Neural cell (in vitro differentiated cells): ENCODE results near the gene AKT1S1. TPM values are rescaled to one million over a fixed set of nuclear protein-coding genes. Genes with fewer than 3 reads are reported as not detected.

Experiments
- H2AFZ ChIP-seq: fragments of 200-600, 300-800 bp; sonication (generic), shearing (Covaris generic); 2 replicates; pipeline ENCODE4 v1.6.0; 2014; ENCODE audit warnings: low read depth, mild to moderate bottlenecking, antibody characterized with exemption, low read length, moderate library complexity
- H3F3A ChIP-seq: fragments of 200-600 bp; shearing (Covaris generic); 2 replicates; pipeline ENCODE4 v1.6.1; 2016; ENCODE audit warnings: mild to moderate bottlenecking, moderate library complexity, mixed read lengths, antibody characterized with exemption, low read length; ENCODE audit not compliant: insufficient read depth, poor library complexity, severe bottlenecking
- H3K27ac ChIP-seq: fragments of 200-600, 300-800 bp; sonication (generic), shearing (Covaris generic); 2 replicates; pipeline ENCODE4 v1.5.1; 2014; ENCODE audit warnings: mild to moderate bottlenecking, low read length, moderate library complexity
- H3K27me3 ChIP-seq: fragments of 300-800, 200-600 bp; sonication (generic), shearing (Covaris generic); 2 replicates; pipeline ENCODE4 v1.6.0; 2014; ENCODE audit warnings: mild to moderate bottlenecking, low read depth, low read length, moderate library complexity; ENCODE audit not compliant: insufficient read depth
- H3K36me3 ChIP-seq: fragments of 300-800, 200-600 bp; sonication (generic), shearing (Covaris generic); 2 replicates; pipeline ENCODE4 v1.5.1; 2014; ENCODE audit warnings: mild to moderate bottlenecking, antibody characterized with exemption, low read length, moderate library complexity; ENCODE audit not compliant: insufficient read depth
- H3K4me2 ChIP-seq: fragments of 300-800, 200-600 bp; sonication (generic), shearing (Covaris generic); 2 replicates; pipeline ENCODE4 v1.6.0; 2014; ENCODE audit warnings: mild to moderate bottlenecking, low read length
- H3K4me3 ChIP-seq: fragments of 300-800, 200-600 bp; sonication (generic), shearing (Covaris generic); 2 replicates; pipeline ENCODE4 v1.5.1; 2014; ENCODE audit warnings: mild to moderate bottlenecking, low read length, moderate library complexity
- H3K79me2 ChIP-seq: fragments of 200-600 bp; shearing (Covaris generic); replicated peaks from 2 replicates; pipeline ENCODE4 v1.6.0; 2014; ENCODE audit warnings: mild to moderate bottlenecking, low read length, moderate library complexity; ENCODE audit not compliant: insufficient read depth
- H3K9ac ChIP-seq: fragments of 300-800, 200-600 bp; sonication (generic), shearing (Covaris generic); 2 replicates; pipeline ENCODE4 v1.6.1; 2016; ENCODE audit warnings: mild to moderate bottlenecking, low read length, mixed read lengths
- H3K9me2 ChIP-seq: fragments of 200-600 bp; shearing (Covaris generic); 2 replicates; pipeline ENCODE4 v1.6.1; 2016; ENCODE audit warnings: mild to moderate bottlenecking, low read length, mixed read lengths; ENCODE audit not compliant: insufficient read depth
- H3K9me3 ChIP-seq: fragments of 200-600, 300-800 bp; sonication (generic), shearing (Covaris generic); 2 replicates; pipeline ENCODE4 v1.6.1; 2016; ENCODE audit warnings: mild to moderate bottlenecking, mixed run types, low read length, moderate library complexity, mixed read lengths
- H4K20me1 ChIP-seq: fragments of 200-600 bp; shearing (Covaris generic); 2 replicates; pipeline ENCODE4 v1.6.1; 2016; ENCODE audit warnings: mild to moderate bottlenecking, mixed run types; ENCODE audit not compliant: insufficient read depth
- CTCF ChIP-seq: fragments of 450-650 bp; IDR thresholded peaks from 2 replicates; pipeline ENCODE4 v1.5.1; 2014; ENCODE audit warnings: antibody characterized with exemption, mild to moderate bottlenecking, moderate library complexity; ENCODE audit not compliant: poor library complexity, severe bottlenecking
- EP300 ChIP-seq: fragments of 450-650 bp; conservative IDR thresholded peaks from 2 replicates; pipeline ENCODE4 v1.6.1; 2014; ENCODE audit warnings: antibody characterized with exemption, mild to moderate bottlenecking, moderate library complexity; ENCODE audit not compliant: poor library complexity, severe bottlenecking
- EZH2 ChIP-seq: fragments of 200-600, 300-800 bp; shearing (Covaris generic), sonication (generic); IDR thresholded peaks from 2 replicates; pipeline ENCODE4 v1.6.1; 2014; ENCODE audit warnings: antibody characterized with exemption, low read length, borderline replicate concordance, mild to moderate bottlenecking; ENCODE audit not compliant: insufficient read depth, poor library complexity, severe bottlenecking
- MXI1 ChIP-seq: fragments of 450-650 bp; conservative IDR thresholded peaks from 2 replicates; pipeline ENCODE4 v1.6.1; 2014; ENCODE audit warnings: antibody characterized with exemption, mild to moderate bottlenecking; ENCODE audit not compliant: poor library complexity, severe bottlenecking
- POLR2AphosphoS5 ChIP-seq: IDR thresholded peaks from 2 replicates; pipeline ENCODE4 v1.6.1; 2012
- RAD21 ChIP-seq: fragments of 450-650 bp; conservative IDR thresholded peaks from 2 replicates; pipeline ENCODE4 v1.6.1; 2014; ENCODE audit warnings: antibody characterized with exemption, mild to moderate bottlenecking, moderate library complexity
- SMC3 ChIP-seq: fragments of 450-650 bp; conservative IDR thresholded peaks from 2 replicates; pipeline ENCODE4 v1.6.1; 2014; ENCODE audit warnings: antibody characterized with exemption, mild to moderate bottlenecking, moderate library complexity; ENCODE audit not compliant: poor library complexity
- TAF1 ChIP-seq: IDR thresholded peaks from 2 replicates; pipeline ENCODE4 v1.6.1; 2012; ENCODE audit warnings: low read depth
- polyA plus RNA-seq: library from polyadenylated mRNA; depleted of rRNA; stranded (reverse); fragments of >200 nt; gene quantifications from 2 replicates; pipeline ENCODE4 v1.2.3, GENCODE V29; 2014
- TF ChIP-seq, protein P1 (sequence below): IDR thresholded peaks from 2 replicates; pipeline ENCODE4 v1.6.1; 2012; ENCODE audit warnings: borderline replicate concordance

AKT1S1 gene
- polyA plus RNA-seq, 1 donor from 2014 or later: 4.8 TPM

GRCh38 chr19:49884109-49884508, 7.0 kb upstream of the AKT1S1 start:
- Histone ChIP-seq H3F3A (no peaks in the 10 kb centered on the region), H3K27me3 (no peaks in the 10 kb centered on the region), H3K4me3 (no peak overlapping the region), H3K27ac (no peak overlapping the region), H3K9me3 (peaks cover 6% of the 10 kb centered on the region), H3K4me2 (no peak overlapping the region), H3K36me3 (peaks cover 9% of the 10 kb centered on the region), H3K9ac (no peak overlapping the region), H3K9me2 (no peaks in the 10 kb centered on the region), H3K79me2 (no peaks in the 10 kb centered on the region), H4K20me1 (no peaks in the 10 kb centered on the region), H2AFZ (no peak overlapping the region)
- TF ChIP-seq CTCF (no peak), RAD21 (no peak), MXI1 (no peak), TAF1 (no peak), POLR2AphosphoS5 (no peak), EP300 (no peak), EZH2 (no peak), SMC3 (no peak)
- TF ChIP-seq, protein P1, sequence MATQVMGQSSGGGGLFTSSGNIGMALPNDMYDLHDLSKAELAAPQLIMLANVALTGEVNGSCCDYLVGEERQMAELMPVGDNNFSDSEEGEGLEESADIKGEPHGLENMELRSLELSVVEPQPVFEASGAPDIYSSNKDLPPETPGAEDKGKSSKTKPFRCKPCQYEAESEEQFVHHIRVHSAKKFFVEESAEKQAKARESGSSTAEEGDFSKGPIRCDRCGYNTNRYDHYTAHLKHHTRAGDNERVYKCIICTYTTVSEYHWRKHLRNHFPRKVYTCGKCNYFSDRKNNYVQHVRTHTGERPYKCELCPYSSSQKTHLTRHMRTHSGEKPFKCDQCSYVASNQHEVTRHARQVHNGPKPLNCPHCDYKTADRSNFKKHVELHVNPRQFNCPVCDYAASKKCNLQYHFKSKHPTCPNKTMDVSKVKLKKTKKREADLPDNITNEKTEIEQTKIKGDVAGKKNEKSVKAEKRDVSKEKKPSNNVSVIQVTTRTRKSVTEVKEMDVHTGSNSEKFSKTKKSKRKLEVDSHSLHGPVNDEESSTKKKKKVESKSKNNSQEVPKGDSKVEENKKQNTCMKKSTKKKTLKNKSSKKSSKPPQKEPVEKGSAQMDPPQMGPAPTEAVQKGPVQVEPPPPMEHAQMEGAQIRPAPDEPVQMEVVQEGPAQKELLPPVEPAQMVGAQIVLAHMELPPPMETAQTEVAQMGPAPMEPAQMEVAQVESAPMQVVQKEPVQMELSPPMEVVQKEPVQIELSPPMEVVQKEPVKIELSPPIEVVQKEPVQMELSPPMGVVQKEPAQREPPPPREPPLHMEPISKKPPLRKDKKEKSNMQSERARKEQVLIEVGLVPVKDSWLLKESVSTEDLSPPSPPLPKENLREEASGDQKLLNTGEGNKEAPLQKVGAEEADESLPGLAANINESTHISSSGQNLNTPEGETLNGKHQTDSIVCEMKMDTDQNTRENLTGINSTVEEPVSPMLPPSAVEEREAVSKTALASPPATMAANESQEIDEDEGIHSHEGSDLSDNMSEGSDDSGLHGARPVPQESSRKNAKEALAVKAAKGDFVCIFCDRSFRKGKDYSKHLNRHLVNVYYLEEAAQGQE: no peak

DNA sequence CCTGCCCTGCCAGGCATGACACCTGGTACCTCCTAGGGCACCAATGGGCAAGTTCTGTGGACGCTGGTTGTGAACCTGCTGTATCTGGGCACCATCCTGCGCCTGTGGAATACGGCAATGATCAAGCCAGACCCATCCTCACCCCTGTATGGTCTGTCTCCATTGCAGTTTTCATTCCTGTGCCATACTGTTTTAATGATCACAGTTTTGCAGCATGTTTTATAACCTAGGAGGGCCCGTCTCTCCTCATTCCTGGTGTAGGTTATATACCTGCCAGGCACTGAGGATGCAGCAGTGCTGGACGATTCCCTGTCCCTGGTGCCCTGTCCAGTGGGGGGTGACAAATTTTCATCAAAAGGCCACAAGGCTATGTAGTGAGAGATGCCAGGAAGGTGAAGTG, 5.9 kb upstream of the AKT1S1 start:
- TF ChIP-seq CTCF: no peak
- no peak for TF ChIP-seq POLR2AphosphoS5
- no peak for TF ChIP-seq SMC3
- TF ChIP-seq, protein P1: no peak
- no peak overlapping the region for H3K4me2 ChIP-seq
- H2AFZ ChIP-seq: no peak overlapping the region
- H3K36me3 ChIP-seq: peaks cover 9% of the 10 kb centered on the region
- no peaks in the 10 kb centered on the region for H3K79me2 ChIP-seq
- no peak overlapping the region for H3K4me3 ChIP-seq
- H3K9me2 ChIP-seq: no peaks in the 10 kb centered on the region
- H3K27me3 ChIP-seq: no peaks in the 10 kb centered on the region
- H3K9me3 ChIP-seq: peaks cover 6% of the 10 kb centered on the region
- no peak overlapping the region for H3K27ac ChIP-seq
- H3F3A ChIP-seq: no peaks in the 10 kb centered on the region
- no peak overlapping the region for H3K9ac ChIP-seq
- no peaks in the 10 kb centered on the region for H4K20me1 ChIP-seq
